ENCODE results near the gene A4GNT. TPM values are rescaled to one million over a fixed set of nuclear protein-coding genes. Genes with fewer than 3 reads are reported as not detected.
A peak's percentile ranks its signal among the peaks of the same experiment; 100 is the strongest.
"Not testable (repeated sequence)": the region's sequence is repeated elsewhere in the genome, so short reads cannot be mapped to it uniquely, and the experiment has no call there.

Gene A4GNT
- total RNA-seq, 1 donor from 2014 or later: not detected

DNA sequence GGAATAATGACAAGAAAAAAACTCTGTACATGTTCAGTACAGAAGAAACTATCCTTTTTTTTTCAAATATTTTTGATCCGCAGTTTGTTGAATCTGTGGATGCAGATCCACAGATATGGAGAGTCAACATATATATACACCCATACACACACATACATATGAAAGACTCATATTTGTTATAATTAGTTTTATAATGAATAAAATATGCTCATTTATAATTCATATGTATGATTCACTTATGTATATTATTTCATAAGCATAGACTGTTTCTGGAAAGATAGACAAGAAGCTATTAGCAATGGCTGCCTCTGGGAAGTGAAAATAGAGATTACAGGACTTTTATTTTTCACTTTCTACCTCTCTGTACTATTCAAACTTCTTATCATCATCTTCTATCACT is 26.6 kb downstream of the A4GNT start:
- H3K4me3 ChIP-seq: no peak overlapping the region
- no peaks in the 10 kb centered on the region for H3K27me3 ChIP-seq
- ATAC-seq: no peak
- intact Hi-C loops (cut with DNase I): no loop called here
- DNase-seq: no peak
- TF ChIP-seq, protein P1, sequence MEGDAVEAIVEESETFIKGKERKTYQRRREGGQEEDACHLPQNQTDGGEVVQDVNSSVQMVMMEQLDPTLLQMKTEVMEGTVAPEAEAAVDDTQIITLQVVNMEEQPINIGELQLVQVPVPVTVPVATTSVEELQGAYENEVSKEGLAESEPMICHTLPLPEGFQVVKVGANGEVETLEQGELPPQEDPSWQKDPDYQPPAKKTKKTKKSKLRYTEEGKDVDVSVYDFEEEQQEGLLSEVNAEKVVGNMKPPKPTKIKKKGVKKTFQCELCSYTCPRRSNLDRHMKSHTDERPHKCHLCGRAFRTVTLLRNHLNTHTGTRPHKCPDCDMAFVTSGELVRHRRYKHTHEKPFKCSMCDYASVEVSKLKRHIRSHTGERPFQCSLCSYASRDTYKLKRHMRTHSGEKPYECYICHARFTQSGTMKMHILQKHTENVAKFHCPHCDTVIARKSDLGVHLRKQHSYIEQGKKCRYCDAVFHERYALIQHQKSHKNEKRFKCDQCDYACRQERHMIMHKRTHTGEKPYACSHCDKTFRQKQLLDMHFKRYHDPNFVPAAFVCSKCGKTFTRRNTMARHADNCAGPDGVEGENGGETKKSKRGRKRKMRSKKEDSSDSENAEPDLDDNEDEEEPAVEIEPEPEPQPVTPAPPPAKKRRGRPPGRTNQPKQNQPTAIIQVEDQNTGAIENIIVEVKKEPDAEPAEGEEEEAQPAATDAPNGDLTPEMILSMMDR (IDR thresholded peaks at IDR 0.05): no peak
- H3K4me1 ChIP-seq: no peaks in the 10 kb centered on the region
- no peaks in the 10 kb centered on the region for H3K36me3 ChIP-seq
- H3K9me3 ChIP-seq: no peaks in the 10 kb centered on the region
- no peak overlapping the region for H3K27ac ChIP-seq

DNA sequence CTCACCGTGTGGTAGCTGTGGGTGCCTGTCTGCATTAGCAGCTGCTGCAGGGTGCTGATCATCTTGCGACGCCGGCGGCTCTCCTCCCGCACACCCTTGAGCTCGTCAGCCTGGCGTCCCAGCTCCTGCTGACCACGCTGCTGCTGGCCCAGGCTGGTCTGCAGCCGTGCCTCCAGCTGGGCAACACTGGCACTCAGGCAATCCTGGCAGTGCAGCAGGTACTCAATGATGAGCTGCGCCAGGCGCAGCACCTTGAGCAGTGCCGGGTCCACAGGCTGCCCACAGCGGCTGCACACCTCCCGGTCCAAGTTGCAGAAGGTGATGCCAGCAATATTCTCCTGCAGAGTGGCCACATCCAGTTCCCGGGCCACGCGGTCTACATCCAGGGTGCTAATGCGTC is 28.7 kb downstream of the A4GNT start:
- TF ChIP-seq, protein P1 (IDR thresholded peaks at IDR 0.05): no peak
- ATAC-seq (peak; percentile 34), DNase-seq (no peak)
- Histone ChIP-seq H3K27ac (no peak overlapping the region), H3K9me3 (no peaks in the 10 kb centered on the region), H3K27me3 (no peaks in the 10 kb centered on the region), H3K4me1 (no peaks in the 10 kb centered on the region), H3K36me3 (no peaks in the 10 kb centered on the region), H3K4me3 (no peak overlapping the region)
- intact Hi-C loops (cut with DNase I): no loop called here

DNA sequence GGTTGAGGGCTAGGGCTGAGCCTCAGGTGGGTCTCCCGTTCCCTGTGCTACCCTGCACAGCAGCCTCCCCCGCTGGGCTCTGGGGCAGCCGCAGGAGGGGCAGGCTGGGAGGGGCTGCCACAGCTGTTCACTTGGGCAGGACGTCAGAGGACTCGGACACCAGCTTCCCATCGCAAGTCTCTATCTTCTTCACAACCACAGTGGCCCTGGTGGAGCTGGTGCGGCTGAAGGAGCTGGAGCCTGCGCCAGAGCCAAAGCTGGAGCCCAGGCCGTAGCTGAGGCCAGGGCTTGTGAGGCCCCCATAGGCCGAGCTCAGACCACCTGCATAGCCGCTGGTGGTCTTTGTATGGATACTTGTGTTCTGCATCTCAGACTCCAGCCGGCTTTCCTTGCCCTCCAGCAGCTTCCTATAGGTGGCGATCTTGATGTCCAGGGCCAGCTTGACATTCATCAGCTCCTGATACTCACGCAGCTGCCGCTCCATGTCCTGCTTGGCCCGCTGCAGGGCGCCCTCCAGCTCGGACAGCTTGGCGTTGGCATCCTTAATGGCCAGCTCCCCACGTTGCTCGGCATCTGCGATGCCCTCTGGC is 30.7 kb downstream of the A4GNT start:
- DNase-seq; H3K4me1 ChIP-seq; H3K27me3 ChIP-seq; H3K4me3 ChIP-seq; H3K27ac ChIP-seq; intact Hi-C loops (cut with DNase I); ATAC-seq; H3K9me3 ChIP-seq; H3K36me3 ChIP-seq: not testable (repeated sequence)

DNA sequence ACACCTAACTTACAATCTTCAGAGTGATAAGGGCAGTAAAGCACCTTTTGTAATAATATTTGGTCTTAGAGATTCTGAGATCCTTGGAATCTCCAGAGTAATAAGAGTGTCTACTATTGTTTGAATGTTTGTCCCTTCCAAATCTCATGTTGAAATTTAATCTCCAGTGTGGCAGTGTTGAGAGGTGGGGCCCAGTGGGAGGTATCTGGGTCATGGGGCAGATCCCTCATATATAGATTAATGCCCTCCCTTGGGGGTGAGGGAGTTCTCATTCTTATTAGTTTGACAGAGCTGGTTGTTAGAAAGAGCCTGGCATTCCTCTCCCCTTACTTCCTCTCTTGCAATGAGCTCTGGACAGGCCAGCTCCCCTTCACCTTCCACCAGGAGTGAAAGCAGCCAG is 32.8 kb downstream of the A4GNT start:
- ATAC-seq: no peak
- no peak overlapping the region for H3K27ac ChIP-seq
- TF ChIP-seq, protein P1 (IDR thresholded peaks at IDR 0.05): no peak
- H3K4me1 ChIP-seq: no peaks in the 10 kb centered on the region
- intact Hi-C loops (cut with DNase I): no loop called here
- H3K9me3 ChIP-seq: no peaks in the 10 kb centered on the region
- no peak for DNase-seq
- H3K4me3 ChIP-seq: no peak overlapping the region
- H3K36me3 ChIP-seq: peaks cover 8% of the 10 kb centered on the region
- no peaks in the 10 kb centered on the region for H3K27me3 ChIP-seq

DNA sequence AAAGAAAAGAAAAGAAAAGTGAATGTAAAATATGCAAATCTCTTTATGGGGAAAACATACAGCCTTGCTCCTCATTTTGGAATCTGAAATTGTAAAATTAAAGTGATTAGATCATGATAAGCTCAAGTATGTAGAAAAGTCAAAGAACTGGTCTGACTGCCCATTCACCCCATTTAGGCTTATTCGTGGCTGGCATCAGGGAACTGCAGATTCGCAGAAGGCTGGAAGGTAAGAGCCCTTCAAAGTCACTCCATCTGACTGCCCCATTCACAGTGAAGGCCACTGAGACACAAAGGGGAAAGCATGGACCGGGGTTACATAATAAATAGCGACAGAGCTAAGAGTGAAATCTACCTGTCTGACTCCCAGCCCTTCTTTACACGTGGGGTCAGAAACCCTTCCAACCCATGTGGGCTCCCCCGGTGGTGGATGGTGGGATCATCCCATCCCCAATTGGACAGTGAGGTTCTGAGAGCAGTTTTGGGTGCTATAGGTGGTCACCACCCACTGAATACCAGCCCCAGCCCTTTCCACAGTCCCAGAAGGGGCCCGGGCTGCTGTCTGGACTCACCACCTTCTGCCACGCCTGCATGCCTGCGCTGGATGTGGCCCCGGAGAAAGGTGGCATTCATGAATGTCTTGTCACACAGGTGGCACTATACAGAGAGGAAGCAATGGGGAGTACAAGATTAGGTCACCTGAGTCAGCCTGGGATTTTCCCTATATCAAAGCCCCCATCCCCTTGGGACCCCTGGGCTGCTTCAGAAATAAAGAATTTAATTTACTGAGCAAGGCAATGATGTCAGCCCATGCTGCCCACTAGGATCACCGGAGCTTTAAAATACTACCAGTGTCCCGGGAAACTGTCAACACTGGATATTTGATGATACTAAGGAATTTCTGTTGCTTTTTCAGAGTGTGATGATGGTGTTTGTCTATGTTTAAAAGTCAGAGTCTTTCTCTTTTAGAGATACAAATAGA is 34.7 kb downstream of the A4GNT start:
- H3K4me1 ChIP-seq: no peaks in the 10 kb centered on the region
- ATAC-seq (peak; percentile 60), DNase-seq (no peak)
- intact Hi-C loops (cut with DNase I): no loop called here
- peaks cover 17% of the 10 kb centered on the region for H3K36me3 ChIP-seq
- H3K4me3 ChIP-seq: no peak overlapping the region
- no peaks in the 10 kb centered on the region for H3K9me3 ChIP-seq
- no peaks in the 10 kb centered on the region for H3K27me3 ChIP-seq
- TF ChIP-seq, protein P1 (IDR thresholded peaks at IDR 0.05): peak; percentile 24
- no peak overlapping the region for H3K27ac ChIP-seq

DNA sequence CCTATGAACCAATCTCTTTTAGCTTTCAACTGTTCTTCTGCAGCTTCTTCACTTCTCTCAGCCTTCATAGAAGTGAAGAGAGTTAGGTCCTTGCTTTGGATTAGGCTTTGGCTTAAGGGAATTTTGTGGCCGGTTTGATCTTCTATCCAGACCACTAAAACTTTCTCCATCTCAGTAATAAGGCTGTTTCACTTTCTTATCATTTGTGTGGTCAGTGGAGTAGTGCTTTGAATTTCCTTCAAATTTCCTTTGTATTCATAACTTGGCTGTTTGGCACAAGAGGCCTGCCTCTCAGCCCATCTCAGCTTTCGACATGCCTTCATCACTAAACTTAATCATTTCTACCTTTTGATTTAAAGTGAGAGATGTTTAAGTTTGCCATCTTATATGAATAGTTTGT is 38.5 kb downstream of the A4GNT start:
- intact Hi-C loops (cut with DNase I): no loop called here
- peaks cover 17% of the 10 kb centered on the region for H3K36me3 ChIP-seq
- no peaks in the 10 kb centered on the region for H3K4me1 ChIP-seq
- H3K4me3 ChIP-seq: no peak overlapping the region
- TF ChIP-seq, protein P1 (IDR thresholded peaks at IDR 0.05): no peak
- no peaks in the 10 kb centered on the region for H3K9me3 ChIP-seq
- no peak for DNase-seq
- no peaks in the 10 kb centered on the region for H3K27me3 ChIP-seq
- no peak overlapping the region for H3K27ac ChIP-seq
- no peak for ATAC-seq
